NCI-H1092 (cell line): ENCODE measurements around the gene RSBN1L.
"Not testable (repeated sequence)": the region's sequence is repeated elsewhere in the genome, so short reads cannot be mapped to it uniquely, and the experiment has no call there.

ENCODE experiments used
- DNase-seq: peaks from one replicate; lab custom pipeline; 2025; lab: John Stamatoyannopoulos, UW

RSBN1L gene

DNA sequence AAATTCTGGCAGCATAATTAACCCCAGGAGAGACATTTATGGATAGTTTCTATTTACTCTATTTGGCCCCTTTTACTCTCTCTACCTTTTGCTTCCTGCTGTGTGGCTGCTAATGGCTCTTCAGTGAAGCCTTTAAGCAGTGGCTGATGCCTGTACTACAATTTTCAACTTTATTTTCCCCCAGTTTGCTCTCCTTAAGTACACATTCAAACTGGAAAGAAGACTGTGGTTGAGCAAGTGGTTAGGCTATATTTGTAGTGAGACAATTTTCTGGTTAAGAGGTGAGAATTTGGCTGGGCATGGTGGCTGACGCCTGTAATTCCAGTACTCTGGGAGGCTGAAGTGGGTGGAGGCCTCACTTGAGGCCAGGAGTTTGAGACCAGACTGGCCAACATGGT is 8.5 kb upstream of the RSBN1L start:
- no peak for DNase-seq

DNA sequence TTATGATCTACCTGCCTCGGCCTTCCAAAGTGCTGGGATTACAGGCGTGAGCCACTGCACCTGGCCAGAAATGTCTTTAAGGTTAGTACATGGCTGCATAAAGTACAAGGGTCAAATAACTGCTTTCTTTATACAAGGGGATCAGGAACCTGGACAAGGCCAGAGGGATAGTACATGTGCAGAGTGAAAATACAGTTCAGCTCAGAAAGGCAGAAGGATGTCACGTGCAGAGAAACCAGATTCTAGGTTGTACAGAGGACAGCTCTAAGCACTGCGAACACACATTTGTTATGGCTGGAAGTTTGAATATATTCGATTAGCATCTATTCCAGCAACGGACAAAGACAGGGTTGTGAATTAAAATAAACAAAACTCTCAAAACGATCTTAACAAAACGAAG is 6.0 kb upstream of the RSBN1L start:
- no peak for DNase-seq

DNA sequence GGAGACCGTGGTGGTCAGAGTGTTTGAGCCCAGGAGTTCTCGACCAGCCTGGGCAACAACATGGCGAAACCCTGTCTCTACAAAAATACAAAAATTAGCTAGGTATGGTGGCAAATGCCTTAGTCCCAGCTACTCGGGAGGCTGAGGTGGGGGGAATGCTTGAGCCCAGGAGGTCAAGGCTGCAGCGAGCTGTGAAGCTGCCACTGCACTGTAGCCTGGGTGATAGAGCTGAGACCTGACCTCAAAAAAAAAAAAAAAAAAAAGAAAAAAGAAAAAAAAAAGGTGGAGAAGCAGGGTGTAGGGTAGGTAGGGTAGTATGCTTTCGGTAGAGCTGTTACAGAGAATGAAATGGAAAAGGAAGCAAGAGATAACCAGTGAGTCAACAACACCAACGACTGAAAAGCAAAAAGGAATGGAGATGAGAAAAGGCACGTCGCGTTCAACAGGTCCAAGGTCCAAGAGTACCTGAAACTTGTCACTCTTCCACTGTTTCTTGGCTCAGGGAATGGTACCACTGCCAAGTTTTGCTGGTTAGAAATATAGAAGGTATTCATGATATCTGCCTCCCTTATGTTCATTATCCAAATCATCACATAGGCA is 4.3 kb upstream of the RSBN1L start:
- DNase-seq, result no peak

- DNase-seq, result no peak
Measured at GRCh38 chr7:77693830-77694583, 2.3 kb upstream of the RSBN1L start.

GRCh38 chr7:77696643-77697534 is 630 bp downstream of the RSBN1L start:
- peak; percentile 77 for DNase-seq

DNA sequence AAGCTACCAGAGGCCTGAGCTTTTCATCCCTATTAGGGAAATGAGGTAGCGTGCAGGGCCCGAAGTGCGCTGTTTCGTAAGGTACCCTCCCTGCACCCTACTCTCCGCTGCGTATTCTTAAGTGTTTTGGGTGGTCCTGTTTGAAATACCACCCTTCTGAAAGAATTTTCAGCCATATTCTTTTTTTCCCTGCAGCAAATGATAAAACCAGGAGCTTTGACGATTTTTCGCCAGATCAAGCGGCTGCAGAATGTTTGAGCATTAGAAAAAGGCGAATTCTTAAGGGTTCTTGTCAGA is 1.2 kb downstream of the RSBN1L start:
- DNase-seq, result no peak

- no peak for DNase-seq
Measured at GRCh38 chr7:77698042-77698625, 1.9 kb downstream of the RSBN1L start.

DNA sequence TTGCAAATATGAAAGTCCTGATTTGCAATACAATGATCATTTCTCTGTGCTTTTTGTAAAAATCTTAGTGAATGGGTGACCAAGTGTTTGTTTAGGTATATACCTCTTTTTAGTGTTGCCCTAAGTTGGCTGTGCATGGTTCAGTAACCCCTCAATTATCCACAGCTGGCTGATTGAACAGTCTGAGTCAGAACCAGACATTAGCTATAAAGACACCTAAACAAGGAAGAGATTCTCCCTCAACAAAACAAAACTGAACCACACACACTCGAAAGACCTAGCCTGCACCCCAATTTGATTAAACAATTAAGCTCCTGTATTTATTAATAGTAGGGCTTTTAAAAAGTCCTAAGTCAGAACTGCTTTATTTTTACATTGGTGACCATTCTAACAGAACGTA is 2.8 kb downstream of the RSBN1L start:
- DNase-seq, result no peak

GRCh38 chr7:77702513-77702912 is 6.3 kb downstream of the RSBN1L start:
- DNase-seq, result no peak

- DNase-seq, result no peak
Measured at GRCh38 chr7:77702968-77703472, 6.8 kb downstream of the RSBN1L start.

DNA sequence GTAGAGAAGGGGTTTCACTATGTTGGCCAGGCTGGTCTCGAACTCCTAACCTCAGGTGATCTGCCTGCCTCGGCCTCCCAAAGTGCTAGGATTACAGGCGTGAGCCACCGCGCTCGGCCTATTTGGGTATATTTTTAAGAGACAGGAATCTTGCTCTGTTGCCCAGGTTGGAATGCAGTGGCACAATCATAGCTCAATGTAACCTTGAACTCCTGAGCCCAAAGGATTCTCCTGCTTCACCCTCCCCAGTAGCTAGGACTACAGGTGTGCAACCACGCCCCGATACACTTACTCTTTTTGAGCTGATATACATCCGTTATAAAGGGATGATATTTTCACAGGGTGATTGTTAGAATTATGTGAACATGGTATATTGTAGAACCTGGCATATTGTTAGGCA is 7.4 kb downstream of the RSBN1L start:
- DNase-seq, result not testable (repeated sequence)

DNA sequence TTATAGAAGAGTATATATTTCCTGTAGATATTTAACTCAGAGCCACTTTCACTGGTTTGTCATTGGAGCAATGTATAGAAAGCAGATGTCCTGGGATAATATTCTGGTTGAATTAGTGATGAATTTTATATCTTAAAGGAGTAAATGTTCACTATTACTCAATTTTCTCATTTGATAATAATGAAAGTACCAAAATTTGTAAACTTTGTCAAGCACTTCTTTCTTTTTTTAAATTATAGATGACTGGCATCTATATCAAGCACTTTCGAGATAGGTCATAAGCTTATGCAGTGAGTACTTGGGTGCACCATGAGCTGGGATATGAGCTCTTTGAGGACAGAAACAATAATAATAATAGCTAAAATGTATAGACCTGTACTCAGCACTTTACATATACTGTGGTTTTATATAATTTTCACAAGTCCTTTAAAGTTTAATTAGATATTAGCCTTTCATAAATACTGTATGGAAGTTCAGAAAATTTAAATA is 11.3 kb downstream of the RSBN1L start:
- DNase-seq, result no peak

GRCh38 chr7:77710067-77710466 is 13.8 kb downstream of the RSBN1L start:
- no peak for DNase-seq

DNA sequence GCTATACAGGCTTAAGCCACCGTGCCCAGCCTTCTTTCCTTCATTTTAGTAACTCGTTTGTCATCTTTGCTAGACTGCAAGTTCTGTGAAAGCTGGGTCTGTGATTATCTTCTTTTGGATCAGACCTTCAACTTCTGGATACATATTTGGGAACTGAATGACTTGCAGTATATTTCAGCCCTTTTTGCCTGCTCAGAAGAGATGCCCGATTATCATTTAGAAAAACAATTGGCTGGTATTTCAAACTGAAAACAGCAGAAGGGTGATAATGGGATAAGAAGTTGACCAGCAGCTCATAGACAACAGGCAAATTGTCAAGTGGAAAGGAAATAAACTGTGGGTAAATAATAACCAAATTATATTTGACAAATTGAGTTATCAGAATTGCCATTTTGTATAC is 14.6 kb downstream of the RSBN1L start:
- DNase-seq, result no peak

GRCh38 chr7:77714195-77714594 is 17.9 kb downstream of the RSBN1L start:
- no peak for DNase-seq

DNA sequence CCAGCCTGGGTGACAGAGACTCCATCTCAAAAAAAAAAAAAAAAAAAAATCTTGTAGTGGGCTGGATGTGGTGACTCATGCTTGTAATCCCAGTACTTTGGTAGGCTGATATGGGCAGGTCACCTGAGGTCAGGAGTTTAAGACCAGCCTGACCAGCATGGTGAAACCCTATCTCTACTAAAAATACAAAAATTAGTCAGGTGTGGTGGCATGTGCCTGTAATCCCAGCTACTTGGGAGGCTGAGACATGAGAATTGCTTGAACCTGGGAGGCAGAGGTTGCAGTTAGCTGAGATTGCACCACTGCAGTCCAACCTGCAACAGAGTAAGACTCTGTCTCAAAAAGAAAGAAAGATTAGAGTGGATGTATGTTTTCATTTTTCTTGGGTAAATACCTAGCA is 18.7 kb downstream of the RSBN1L start:
- not testable (repeated sequence) for DNase-seq

DNA sequence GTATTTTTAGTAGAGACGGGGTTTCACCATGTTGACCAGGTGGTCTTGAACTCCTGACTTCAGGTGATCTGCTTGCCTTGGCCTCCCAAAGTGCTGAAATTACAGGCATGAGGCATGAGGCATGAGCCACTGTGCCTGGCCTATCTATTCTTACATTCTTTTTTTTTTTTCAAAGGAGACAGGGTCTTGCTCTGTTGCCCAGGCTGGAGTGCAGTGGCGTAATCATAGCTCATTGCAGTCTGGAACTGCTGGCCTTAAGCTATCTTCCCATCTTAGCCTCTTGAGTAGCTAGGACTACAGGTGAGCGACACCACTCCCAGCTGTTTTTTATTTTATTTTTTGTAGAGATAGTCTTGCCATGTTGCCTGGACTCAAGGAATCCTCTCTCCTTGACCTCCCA is 20.5 kb downstream of the RSBN1L start:
- no peak for DNase-seq

- DNase-seq, result not testable (repeated sequence)
Measured at GRCh38 chr7:77717566-77717965, 21.3 kb downstream of the RSBN1L start.

- DNase-seq, result no peak
Measured at GRCh38 chr7:77727527-77727926, 31.3 kb downstream of the RSBN1L start.

GRCh38 chr7:77727936-77728701 is 31.9 kb downstream of the RSBN1L start:
- DNase-seq, result peak; percentile 40

DNA sequence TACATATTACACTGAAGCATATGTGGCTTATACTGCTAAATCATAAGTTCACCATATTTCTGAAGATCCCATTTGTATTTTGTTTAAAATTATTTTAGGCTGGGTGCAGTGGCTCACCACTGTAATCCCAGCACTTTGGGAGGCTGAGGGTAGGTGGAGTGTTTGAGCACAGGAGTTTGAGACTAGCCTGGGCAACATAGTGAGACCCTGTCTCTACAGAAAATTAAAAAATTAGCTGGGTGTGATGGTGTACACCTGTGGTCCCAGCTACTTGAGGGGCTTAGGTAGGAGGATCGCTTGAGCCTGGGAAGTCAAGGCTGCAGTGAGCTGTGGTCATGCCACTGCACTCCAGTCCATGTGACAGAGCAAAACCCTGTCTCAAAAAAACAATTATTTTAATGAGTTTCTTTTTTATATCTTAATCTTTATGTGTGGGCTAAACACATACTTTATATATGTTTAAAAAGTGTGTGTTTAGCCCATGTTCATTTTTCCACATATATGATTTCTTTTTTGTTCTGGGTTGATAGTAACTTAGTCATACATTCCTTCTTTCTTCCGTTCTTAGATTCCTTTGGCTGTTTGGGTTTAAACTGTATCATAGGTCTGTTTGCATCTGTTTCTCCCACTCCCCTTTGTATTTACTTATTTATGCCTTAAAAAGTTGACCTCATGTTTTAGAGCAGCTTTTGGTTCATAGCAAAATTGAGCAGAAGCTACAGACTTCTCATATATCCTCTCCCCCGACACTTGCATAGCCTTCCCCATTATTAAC is 33.5 kb downstream of the RSBN1L start:
- no peak for DNase-seq
